ENCODE data around the gene DGKD.

DNA sequence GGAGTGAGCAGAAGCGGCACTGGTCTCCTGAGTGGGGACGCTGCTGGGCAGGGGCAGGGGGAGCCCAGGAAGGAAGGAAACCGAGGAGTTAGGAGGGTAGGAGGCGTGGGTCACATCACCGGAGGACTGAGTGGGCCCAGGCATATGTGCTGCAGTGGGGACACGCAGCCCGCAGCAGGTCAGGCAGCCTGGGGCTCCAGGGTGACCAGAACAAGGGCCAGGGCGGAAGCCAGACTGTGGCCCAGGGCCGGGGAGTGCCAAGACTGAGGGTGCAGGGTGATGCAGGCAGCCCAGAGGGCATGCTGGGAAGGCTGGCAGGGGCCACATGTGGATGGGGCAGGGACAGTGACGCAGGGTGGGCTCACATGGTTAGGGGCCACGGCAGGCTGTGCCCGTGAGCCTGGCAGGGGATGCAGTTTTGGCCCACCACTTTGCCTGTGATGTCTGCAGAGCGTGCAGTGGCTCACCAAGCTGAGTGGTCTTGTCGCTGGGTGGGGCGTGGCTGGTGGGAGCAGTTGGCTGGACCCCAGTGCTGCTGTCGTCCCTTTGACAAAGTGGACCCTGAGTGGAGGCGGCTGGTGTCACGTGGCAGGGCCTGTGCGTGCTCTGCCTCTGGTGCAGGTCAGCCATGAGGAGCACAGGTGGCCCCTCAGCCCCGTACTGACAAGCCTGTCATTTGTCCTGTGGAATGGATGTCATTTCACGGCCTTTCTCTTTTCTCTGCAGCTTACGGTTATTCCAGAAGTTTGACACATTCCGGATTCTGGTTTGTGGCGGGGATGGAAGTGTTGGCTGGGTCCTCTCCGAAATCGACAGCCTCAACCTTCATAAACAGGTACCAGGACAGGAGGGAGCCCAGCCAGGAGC is 87.1 kb downstream of the DGKD start:
- TF ChIP-seq, protein P1, sequence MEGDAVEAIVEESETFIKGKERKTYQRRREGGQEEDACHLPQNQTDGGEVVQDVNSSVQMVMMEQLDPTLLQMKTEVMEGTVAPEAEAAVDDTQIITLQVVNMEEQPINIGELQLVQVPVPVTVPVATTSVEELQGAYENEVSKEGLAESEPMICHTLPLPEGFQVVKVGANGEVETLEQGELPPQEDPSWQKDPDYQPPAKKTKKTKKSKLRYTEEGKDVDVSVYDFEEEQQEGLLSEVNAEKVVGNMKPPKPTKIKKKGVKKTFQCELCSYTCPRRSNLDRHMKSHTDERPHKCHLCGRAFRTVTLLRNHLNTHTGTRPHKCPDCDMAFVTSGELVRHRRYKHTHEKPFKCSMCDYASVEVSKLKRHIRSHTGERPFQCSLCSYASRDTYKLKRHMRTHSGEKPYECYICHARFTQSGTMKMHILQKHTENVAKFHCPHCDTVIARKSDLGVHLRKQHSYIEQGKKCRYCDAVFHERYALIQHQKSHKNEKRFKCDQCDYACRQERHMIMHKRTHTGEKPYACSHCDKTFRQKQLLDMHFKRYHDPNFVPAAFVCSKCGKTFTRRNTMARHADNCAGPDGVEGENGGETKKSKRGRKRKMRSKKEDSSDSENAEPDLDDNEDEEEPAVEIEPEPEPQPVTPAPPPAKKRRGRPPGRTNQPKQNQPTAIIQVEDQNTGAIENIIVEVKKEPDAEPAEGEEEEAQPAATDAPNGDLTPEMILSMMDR (IDR thresholded peaks at IDR 0.05): no peak
- no peak for TF ChIP-seq POLR2A (IDR thresholded peaks at IDR 0.05)
